ENCODE data around the gene SACM1L.
A peak's percentile ranks its signal among the peaks of the same experiment; 100 is the strongest.
"Not testable (repeated sequence)": the region's sequence is repeated elsewhere in the genome, so short reads cannot be mapped to it uniquely, and the experiment has no call there.

SACM1L gene

GRCh38 chr3:45692866-45693265 is 3.7 kb downstream of the SACM1L start:
- no peak for DNase-seq (ENCODE audit: low read depth)

DNA sequence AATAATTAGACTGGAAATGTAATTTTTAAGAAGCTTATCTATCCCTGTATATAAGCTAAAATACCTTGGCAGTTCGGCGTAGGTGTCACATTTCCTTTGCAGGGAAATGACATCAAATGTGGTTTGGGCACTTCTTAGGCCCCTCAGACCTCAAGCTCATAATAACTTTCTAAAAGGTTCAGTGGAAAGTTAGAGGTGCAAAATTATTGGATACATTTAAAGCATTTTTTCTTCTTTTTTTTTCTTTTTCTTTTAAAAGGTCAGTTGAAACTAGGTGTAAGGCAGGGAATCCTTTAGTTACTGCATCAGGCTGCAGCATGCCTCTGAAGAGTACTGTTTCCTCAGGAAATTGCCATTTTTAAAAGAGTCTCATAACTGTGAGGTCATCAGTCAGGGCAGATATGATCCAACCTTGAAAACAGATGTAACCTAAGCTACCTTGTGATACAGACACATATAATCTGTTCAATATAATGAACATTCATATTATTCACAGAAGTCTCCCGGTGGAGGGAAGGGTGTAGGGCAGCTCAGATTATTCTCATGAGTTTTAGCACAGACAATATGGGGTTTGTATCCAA is 4.8 kb downstream of the SACM1L start:
- DNase-seq (ENCODE audit: low read depth), result peak; percentile 25

DNA sequence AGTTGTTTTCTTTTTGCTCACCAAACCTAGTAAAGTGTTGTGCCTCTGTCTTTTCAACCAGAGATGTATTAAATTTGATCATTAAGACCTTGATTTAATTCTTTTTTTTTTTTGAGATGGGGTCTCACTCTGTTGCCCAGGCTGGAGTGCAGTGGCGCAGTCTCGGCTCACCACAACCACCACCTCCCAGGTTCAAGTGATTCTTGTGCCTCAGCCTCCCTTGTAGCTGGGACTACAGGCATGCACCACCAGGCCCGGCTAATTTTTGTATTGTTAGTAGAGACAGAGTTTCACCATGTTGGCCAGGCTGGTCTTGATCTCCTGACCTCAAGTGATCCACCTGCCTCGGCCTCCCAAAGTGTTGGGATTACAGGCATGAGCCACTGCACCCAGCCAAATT is 6.0 kb downstream of the SACM1L start:
- DNase-seq (ENCODE audit: low read depth), result not testable (repeated sequence)

DNA sequence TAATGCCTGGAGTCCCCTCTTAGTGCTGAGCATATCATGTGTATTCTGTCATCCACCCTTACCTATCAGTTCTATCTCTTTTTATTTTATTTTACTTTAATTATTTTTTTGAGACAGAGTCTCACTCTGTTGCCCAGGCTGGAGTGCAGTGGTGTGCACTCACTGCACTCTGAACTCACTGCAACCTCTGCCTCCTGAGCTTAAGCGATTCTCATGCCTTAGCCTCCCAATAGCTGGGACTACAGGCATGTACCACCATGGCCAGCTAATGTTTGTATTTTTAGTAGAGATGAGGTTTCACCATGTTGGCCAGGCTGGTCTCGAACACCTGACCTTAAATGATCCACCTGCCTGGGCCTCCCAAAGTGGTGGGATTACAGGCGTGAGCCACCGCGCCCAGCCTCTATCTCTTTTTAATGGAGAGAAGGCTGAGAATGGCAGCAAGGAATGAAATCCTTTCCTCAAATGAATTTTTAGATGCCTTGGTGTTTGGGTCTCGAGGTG is 11.4 kb downstream of the SACM1L start:
- DNase-seq (ENCODE audit: low read depth), result no peak

DNA sequence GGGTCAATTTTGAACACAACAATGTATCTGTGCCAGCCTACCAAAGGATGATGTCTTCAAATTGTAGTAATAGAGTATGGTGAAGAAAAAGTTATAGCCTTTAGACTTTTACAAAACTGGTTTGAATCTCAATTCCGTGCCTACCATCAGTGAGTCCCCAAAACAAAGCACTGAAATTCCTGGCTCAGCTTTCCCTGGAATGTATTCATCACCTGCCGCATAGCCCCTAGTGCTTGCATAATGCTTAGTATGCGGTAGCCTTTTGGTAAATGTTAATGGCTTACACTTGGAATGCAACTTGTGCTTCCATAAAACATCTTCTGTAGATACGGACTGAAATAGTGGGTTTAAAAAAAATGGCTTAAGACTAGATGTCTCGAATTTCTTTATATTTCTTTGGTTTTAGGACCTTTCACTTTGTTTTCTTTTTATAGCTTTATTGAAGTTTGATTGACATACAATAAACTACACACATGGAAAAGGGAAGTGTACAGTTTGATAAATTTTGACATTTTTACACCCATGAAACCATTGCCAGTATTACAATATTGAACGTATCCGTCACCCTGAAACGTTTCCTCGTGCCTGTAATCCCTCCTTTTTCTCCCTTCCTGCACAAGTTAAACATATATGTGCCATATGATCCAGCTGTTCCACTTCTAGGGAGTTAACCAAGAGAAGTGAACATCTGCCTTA is 12.1 kb downstream of the SACM1L start:
- no peak for DNase-seq (ENCODE audit: low read depth)

DNA sequence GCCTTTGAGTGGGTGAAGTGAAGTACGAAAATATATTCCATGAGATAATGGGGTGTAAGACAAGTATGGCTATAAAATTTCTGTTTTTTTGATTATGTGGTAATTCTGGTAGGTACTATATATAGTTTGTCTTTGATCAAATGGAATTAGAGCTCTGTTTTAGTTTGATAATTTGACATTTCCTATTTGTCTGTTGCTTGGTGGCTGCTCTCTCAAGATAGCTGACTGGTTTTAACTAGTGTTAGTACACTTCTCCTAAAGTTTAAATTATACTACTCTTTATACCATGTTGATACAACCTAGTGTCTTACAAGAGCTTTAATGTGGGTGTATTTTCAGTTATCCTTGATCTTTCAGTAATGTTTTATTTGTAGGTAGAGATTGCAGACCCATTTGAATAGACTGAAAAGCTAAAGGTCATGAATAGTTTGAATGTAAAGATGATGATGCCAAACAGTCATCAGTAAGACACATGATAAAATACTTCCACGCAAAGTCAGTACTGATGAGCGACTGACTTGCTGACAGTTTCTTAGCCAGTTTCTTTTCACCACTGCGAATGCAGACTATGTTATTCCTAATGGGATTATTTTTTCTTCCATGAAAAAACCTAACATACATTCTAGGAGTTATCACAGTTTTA is 15.2 kb downstream of the SACM1L start:
- no peak for DNase-seq (ENCODE audit: low read depth)

DNA sequence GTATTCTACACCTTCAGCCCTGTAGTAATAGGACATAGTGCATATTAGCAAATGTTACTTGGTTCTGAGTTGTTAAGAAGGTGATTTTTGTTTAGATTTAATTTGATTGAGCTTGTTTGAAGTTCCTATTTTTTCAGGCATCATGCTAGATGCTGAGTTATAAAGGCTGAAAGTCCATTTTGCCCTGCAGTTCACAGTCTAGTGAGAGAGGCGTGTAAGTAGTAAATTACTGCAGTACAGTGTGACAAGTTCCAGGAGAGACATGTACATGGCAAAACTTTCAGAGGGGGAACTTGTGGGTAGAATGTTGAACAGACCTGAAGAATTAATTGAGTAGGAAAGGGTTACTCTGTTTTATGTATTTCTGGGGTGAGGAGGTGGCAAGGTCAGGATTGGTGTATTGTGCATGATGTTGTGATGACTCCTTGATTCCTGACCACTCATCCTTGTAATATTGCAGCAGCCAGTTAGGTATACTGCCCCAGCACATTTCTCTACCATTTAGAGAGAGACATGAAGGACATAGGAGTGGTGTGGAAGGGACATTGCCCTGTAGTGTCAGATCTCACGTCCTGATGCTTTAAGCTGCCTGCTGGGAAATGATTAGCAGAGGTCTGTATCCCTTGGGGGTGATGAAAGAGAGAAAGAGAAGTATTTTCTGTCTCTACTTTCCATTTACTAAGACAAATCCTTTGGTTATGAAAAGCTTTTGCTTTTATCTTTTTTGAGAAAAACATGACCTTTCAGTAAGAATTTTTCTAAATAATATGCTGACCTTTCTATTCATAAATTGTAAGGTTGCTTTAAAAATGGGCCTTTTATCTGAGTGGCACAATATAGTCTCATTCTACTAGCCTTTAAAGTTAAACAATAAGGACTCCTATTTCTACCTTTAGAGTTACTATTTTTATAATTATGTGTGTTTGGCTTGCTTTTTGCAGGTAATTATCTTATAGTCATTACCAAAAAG is 16.9 kb downstream of the SACM1L start:
- DNase-seq (ENCODE audit: low read depth), result no peak

- no peak for DNase-seq (ENCODE audit: low read depth)
Observed at GRCh38 chr3:45711931-45712330, 22.7 kb downstream of the SACM1L start.

DNA sequence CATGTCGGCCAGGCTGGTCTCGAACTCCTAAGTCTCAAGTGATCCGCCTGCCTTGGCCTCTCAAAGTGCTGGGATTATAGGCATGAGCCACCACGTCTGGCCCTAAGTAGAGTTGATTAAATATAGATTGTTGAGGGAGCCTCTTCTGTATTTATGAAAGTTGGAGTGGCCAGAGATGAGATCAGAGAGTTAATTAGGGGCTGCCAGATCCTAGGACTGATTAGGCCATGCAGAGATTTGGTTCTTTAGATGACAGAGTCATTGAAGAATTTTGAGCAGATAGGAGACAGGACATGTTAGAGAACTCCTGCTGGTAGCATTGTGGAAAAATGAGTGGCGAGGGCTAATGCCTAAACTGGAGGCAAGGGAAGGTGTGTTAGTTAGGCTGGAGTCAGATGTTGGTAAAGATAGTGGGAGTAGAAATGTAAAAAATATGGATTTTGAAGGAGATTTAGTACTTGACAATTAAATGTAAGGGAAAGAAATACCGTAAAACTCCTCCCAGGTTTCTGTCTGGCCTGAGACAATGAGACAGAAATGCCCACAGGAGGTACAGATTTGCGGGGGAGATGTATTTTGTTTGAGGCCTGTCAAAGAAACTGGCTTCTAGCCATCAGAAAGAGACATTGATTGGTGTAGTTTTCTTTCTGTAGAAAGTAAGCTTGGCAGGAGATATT is 23.4 kb downstream of the SACM1L start:
- DNase-seq (ENCODE audit: low read depth), result no peak

DNA sequence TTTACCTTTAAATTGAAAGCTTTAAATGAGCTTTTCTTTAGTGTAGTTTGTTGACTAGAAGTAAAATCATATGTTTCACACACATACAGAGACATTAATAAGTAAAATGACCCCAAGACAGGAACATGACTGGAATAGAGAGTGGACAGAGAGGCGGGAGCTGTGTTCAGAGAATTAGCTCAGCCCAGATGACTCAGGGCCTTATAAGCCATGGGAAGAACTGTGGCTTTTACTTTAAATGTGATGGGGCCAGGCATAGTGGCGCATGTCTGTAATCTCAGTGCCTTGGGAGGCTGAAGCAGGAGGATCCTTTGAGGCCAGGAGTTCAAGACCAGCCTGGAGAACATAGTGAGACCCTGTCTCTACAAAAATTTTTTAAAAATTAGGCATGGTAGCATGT is 26.7 kb downstream of the SACM1L start:
- DNase-seq (ENCODE audit: low read depth), result no peak

GRCh38 chr3:45716790-45717336 is 27.7 kb downstream of the SACM1L start:
- DNase-seq (ENCODE audit: low read depth), result no peak

GRCh38 chr3:45719655-45720487 is 30.7 kb downstream of the SACM1L start:
- no peak for DNase-seq (ENCODE audit: low read depth)

DNA sequence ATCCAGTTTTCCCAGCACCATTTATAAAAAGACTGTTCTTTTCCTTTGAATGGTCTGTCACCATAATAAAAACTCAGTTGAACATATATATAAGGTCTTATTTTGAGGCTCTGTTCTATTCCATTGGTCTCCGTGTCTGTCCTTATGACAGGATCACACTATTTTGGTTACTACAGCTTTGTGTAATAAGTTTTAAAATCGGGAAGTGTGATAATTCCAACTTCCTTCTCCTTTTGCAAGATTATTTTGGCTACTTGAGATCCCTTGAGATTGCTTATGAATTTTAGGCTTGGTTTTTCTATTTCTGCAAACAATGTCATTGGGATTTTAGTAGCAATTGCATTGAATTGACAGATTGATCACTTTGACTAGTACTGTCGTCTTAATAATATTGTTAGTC is 35.7 kb downstream of the SACM1L start:
- no peak for DNase-seq (ENCODE audit: low read depth)

DNA sequence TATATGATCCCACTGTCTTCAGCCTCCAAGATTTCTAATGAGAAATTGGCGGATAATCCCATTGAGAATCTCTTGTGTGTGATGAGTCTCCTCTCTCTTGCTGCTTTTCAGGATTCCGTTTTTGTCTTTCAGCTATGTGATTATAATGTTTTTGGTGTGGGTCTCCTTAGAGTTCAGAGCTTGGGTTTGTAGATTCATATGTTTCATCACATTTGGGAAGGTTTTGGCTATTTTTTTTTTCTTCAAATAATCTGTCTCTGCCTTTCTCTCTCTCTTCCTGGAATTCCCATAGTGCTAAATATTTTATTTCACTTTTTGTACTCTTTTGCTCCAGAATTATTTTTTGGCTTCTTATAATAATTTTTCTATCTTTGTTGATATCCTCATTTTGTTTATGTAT is 40.4 kb downstream of the SACM1L start:
- DNase-seq (ENCODE audit: low read depth), result no peak

- no peak for DNase-seq (ENCODE audit: low read depth)
Observed at GRCh38 chr3:45730409-45731154, 41.4 kb downstream of the SACM1L start.

GRCh38 chr3:45736707-45737106 is 47.5 kb downstream of the SACM1L start:
- no peak for DNase-seq (ENCODE audit: low read depth)

DNA sequence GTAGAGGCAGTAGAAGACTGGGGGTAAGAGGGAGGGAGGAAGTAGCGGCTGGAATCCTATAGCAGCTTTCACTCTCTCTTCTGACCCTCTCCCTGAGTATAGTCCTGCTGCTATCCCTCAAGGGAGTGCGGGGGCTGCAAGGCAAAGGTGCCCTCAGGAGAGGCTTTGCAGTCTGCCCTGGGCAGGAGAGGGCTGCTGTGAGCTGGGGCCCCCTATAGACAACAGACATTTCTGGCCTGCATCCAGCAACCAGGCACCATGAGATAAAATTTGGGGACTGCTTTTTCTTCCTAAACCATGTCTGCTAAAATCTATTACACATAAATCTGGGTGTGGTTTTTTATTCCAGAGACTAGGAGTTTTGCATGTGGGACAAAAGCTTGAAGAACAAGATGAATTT is 48.0 kb downstream of the SACM1L start:
- DNase-seq (ENCODE audit: low read depth), result no peak

DNA sequence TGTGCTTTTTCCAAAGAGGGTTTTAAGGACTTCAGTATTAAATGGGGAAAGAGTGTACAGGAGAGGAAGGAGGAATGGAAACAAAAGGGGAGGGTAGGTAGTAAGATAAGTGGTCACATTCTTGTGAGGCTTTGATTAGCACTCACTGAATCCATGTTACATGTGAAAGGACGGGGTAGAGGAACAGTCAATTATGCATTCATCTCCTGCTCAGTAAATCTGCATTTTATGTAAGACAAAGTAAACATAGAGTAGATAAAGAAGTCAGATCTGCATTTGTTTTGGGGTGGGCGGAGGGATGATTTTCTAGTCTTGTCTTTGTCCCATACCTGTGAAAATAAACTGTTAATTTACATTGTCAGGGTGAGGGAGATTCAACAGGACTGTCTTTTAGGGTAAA is 50.8 kb downstream of the SACM1L start:
- DNase-seq (ENCODE audit: low read depth), result no peak

GRCh38 chr3:45741247-45741646 is 52.1 kb downstream of the SACM1L start:
- no peak for DNase-seq (ENCODE audit: low read depth)
